Measurements from ENCODE around the gene SPATA13.

SPATA13 gene

GRCh38 chr13:24223341-24224231 lies 63.1 kb downstream of the SPATA13 start:
- no peak for DNase-seq (ENCODE audit: low read depth)

- no peak for DNase-seq (ENCODE audit: low read depth)
These were observed 63.7 kb downstream of the SPATA13 start for GRCh38 chr13:24224232-24224680.

GRCh38 chr13:24225062-24225461 lies 64.5 kb downstream of the SPATA13 start:
- no peak for DNase-seq (ENCODE audit: low read depth)

- DNase-seq (ENCODE audit: low read depth), result no peak
These were observed 65.4 kb downstream of the SPATA13 start for GRCh38 chr13:24225930-24226329.

GRCh38 chr13:24226762-24227161 lies 66.2 kb downstream of the SPATA13 start:
- no peak for DNase-seq (ENCODE audit: low read depth)

GRCh38 chr13:24228852-24229458 lies 68.4 kb downstream of the SPATA13 start:
- no peak for DNase-seq (ENCODE audit: low read depth)

GRCh38 chr13:24230428-24231072 lies 70.0 kb downstream of the SPATA13 start:
- DNase-seq (ENCODE audit: low read depth), result no peak

- DNase-seq (ENCODE audit: low read depth), result no peak
These were observed 70.9 kb downstream of the SPATA13 start for GRCh38 chr13:24231377-24231776.

GRCh38 chr13:24232037-24232436 lies 71.5 kb downstream of the SPATA13 start:
- DNase-seq (ENCODE audit: low read depth), result no peak

GRCh38 chr13:24232474-24232873 lies 72.0 kb downstream of the SPATA13 start:
- DNase-seq (ENCODE audit: low read depth), result no peak

- DNase-seq (ENCODE audit: low read depth), result no peak
These were observed 72.9 kb downstream of the SPATA13 start for GRCh38 chr13:24233351-24233901.

GRCh38 chr13:24234200-24234915 lies 73.8 kb downstream of the SPATA13 start:
- DNase-seq (ENCODE audit: low read depth), result no peak

- no peak for DNase-seq (ENCODE audit: low read depth)
These were observed 76.8 kb downstream of the SPATA13 start for GRCh38 chr13:24237356-24237755.

- no peak for DNase-seq (ENCODE audit: low read depth)
These were observed 80.8 kb downstream of the SPATA13 start for GRCh38 chr13:24241336-24241735.

- DNase-seq (ENCODE audit: low read depth), result no peak
These were observed 81.6 kb downstream of the SPATA13 start for GRCh38 chr13:24242100-24242499.

GRCh38 chr13:24243302-24243701 lies 82.8 kb downstream of the SPATA13 start:
- no peak for DNase-seq (ENCODE audit: low read depth)

GRCh38 chr13:24244802-24245201 lies 84.3 kb downstream of the SPATA13 start:
- no peak for DNase-seq (ENCODE audit: low read depth)

GRCh38 chr13:24247016-24247415 lies 86.5 kb downstream of the SPATA13 start:
- DNase-seq (ENCODE audit: low read depth), result no peak

- no peak for DNase-seq (ENCODE audit: low read depth)
These were observed 89.1 kb downstream of the SPATA13 start for GRCh38 chr13:24249624-24250023.

- no peak for DNase-seq (ENCODE audit: low read depth)
These were observed 90.0 kb downstream of the SPATA13 start for GRCh38 chr13:24250376-24251057.

GRCh38 chr13:24251525-24251924 lies 91.0 kb downstream of the SPATA13 start:
- peak; percentile 73 for DNase-seq (ENCODE audit: low read depth)
